Skeletal muscle tissue (tissue), 4 donors: ENCODE results near the gene WNT8A. TPM values are rescaled to one million over a fixed set of nuclear protein-coding genes. Genes with fewer than 3 reads are reported as not detected.
"Not testable (repeated sequence)": the region's sequence is repeated elsewhere in the genome, so short reads cannot be mapped to it uniquely, and the experiment has no call there.

ENCODE experiments used
- H3K27ac ChIP-seq: one replicate; pipeline ENCODE4 v1.7.0; 2013; ENCODE audit warnings: mild to moderate bottlenecking, low read depth, low read length, inconsistent platforms
- H3K27me3 ChIP-seq, 3 donors: one replicate each; pipeline ENCODE4 v1.7.0; 2013; ENCODE audit warnings: low read length in 3 of 3; ENCODE audit not compliant: control insufficient read depth in 3 of 3, insufficient read depth in 3 of 3
- H3K36me3 ChIP-seq, 3 donors: one replicate each; pipeline ENCODE4 v1.7.0; 2013; ENCODE audit warnings: low read length in 3 of 3; ENCODE audit not compliant: control insufficient read depth in 3 of 3, insufficient read depth in 3 of 3
- H3K4me1 ChIP-seq, 3 donors: one replicate each; pipeline ENCODE4 v1.7.0; 2013; ENCODE audit warnings: low read length in 3 of 3, mild to moderate bottlenecking in 3 of 3; ENCODE audit not compliant: control insufficient read depth in 3 of 3, insufficient read depth in 3 of 3
- H3K4me3 ChIP-seq, 3 donors: one replicate each; pipeline ENCODE4 v1.7.0; 2013; ENCODE audit warnings: low read length in 3 of 3
- H3K9ac ChIP-seq, 3 donors: one replicate each; pipeline ENCODE4 v1.7.0; 2013; ENCODE audit warnings: low read length in 3 of 3, mild to moderate bottlenecking in 3 of 3, moderate library complexity in 2 of 3, low read depth in 1 of 3
- H3K9me3 ChIP-seq, 3 donors: one replicate each; pipeline ENCODE4 v1.7.0; 2013; ENCODE audit warnings: low read length in 3 of 3; ENCODE audit not compliant: control insufficient read depth in 3 of 3
- total RNA-seq: library from RNA; depleted of rRNA; stranded (reverse); fragments of >200 nt; gene quantifications from one replicate; pipeline ENCODE4 v1.2.3, GENCODE V29; 2014
- donor health status: Osteomylitis.

WNT8A gene
- total RNA-seq, 1 donor from 2014 or later, result not detected

GRCh38 chr5:138054206-138054605 is 29.6 kb upstream of the WNT8A start:
- no peaks in the 10 kb centered on the region for H3K36me3 ChIP-seq
- no peak overlapping the region for H3K27ac ChIP-seq
- no peaks in the 10 kb centered on the region for H3K4me1 ChIP-seq
- H3K9me3 ChIP-seq, result no peaks in the 10 kb centered on the region
- no peak overlapping the region for H3K4me3 ChIP-seq
- peaks cover 4 to 8% (median 5%) of the 10 kb centered on the region in 3 donors for H3K27me3 ChIP-seq
- H3K9ac ChIP-seq, result no peak overlapping the region

GRCh38 chr5:138054847-138055558 is 28.8 kb upstream of the WNT8A start:
- Histone ChIP-seq H3K4me1 (no peaks in the 10 kb centered on the region), H3K4me3 (no peak overlapping the region), H3K9ac (no peak overlapping the region), H3K27me3 (peaks cover 4 to 8% (median 5%) of the 10 kb centered on the region in 3 donors), H3K36me3 (no peaks in the 10 kb centered on the region), H3K9me3 (no peaks in the 10 kb centered on the region), H3K27ac (no peak overlapping the region)

GRCh38 chr5:138064526-138064925 is 19.3 kb upstream of the WNT8A start:
- Histone ChIP-seq H3K9ac (no peak overlapping the region), H3K4me1 (peaks cover 0 to 4% (median 0%) of the 10 kb centered on the region in 3 donors)

GRCh38 chr5:138065102-138065501 is 18.7 kb upstream of the WNT8A start:
- peaks cover 0 to 4% (median 0%) of the 10 kb centered on the region in 3 donors for H3K4me1 ChIP-seq
- no peaks in the 10 kb centered on the region for H3K27me3 ChIP-seq
- H3K9ac ChIP-seq, result no peak overlapping the region
- no peaks in the 10 kb centered on the region for H3K36me3 ChIP-seq
- no peak overlapping the region for H3K4me3 ChIP-seq
- H3K27ac ChIP-seq, result no peak overlapping the region
- no peaks in the 10 kb centered on the region for H3K9me3 ChIP-seq

More at GRCh38 chr5:138064526-138064925, 19.3 kb upstream of the WNT8A start:
- H3K4me3 ChIP-seq, result no peak overlapping the region
- no peaks in the 10 kb centered on the region for H3K9me3 ChIP-seq
- H3K27ac ChIP-seq, result no peak overlapping the region
- no peaks in the 10 kb centered on the region for H3K36me3 ChIP-seq
- H3K27me3 ChIP-seq, result no peaks in the 10 kb centered on the region

- H3K4me3 ChIP-seq, result no peak overlapping the region
- peaks cover 0 to 4% (median 0%) of the 10 kb centered on the region in 3 donors for H3K4me1 ChIP-seq
- H3K36me3 ChIP-seq, result no peaks in the 10 kb centered on the region
- no peaks in the 10 kb centered on the region for H3K9me3 ChIP-seq
- no peak overlapping the region for H3K27ac ChIP-seq
- no peak overlapping the region for H3K9ac ChIP-seq
- peaks cover 0 to 3% (median 0%) of the 10 kb centered on the region in 3 donors for H3K27me3 ChIP-seq
These were observed 15.9 kb upstream of the WNT8A start for GRCh38 chr5:138067945-138068344.

GRCh38 chr5:138068742-138069600 is 14.9 kb upstream of the WNT8A start:
- H3K9ac ChIP-seq, result no peak overlapping the region
- H3K36me3 ChIP-seq, result no peaks in the 10 kb centered on the region
- H3K27ac ChIP-seq, result no peak overlapping the region
- peaks cover 0 to 3% (median 0%) of the 10 kb centered on the region in 3 donors for H3K27me3 ChIP-seq
- no peaks in the 10 kb centered on the region for H3K9me3 ChIP-seq
- H3K4me1 ChIP-seq, result peaks cover 0 to 4% (median 0%) of the 10 kb centered on the region in 3 donors
- H3K4me3 ChIP-seq, result no peak overlapping the region

- H3K36me3 ChIP-seq, H3K27me3 ChIP-seq, H3K4me1 ChIP-seq, H3K9me3 ChIP-seq, H3K27ac ChIP-seq, H3K9ac ChIP-seq, H3K4me3 ChIP-seq: not testable (repeated sequence)
These were observed 13.8 kb upstream of the WNT8A start for GRCh38 chr5:138070026-138070425.

- Histone ChIP-seq H3K4me1 (peaks cover 0 to 3% (median 0%) of the 10 kb centered on the region in 3 donors), H3K27me3 (no peaks in the 10 kb centered on the region), H3K4me3 (no peak overlapping the region), H3K9me3 (no peaks in the 10 kb centered on the region), H3K36me3 (no peaks in the 10 kb centered on the region), H3K9ac (no peak overlapping the region), H3K27ac (no peak overlapping the region)
These were observed 6.7 kb upstream of the WNT8A start for GRCh38 chr5:138077064-138077696.

- Histone ChIP-seq H3K9ac (no peak overlapping the region), H3K9me3 (no peaks in the 10 kb centered on the region), H3K27ac (no peak overlapping the region), H3K4me1 (peaks cover 0 to 3% (median 0%) of the 10 kb centered on the region in 3 donors), H3K27me3 (no peaks in the 10 kb centered on the region), H3K4me3 (no peak overlapping the region), H3K36me3 (no peaks in the 10 kb centered on the region)
These were observed 5.7 kb upstream of the WNT8A start for GRCh38 chr5:138078006-138078643.
